ENCODE data around the gene CXorf65. TPM values are rescaled to one million over a fixed set of nuclear protein-coding genes. Genes with fewer than 3 reads are reported as not detected.
A peak's percentile ranks its signal among the peaks of the same experiment; 100 is the strongest.

The CXorf65 gene
- total and polyA plus RNA-seq, 3 experiments from 2014 or later, result 4.9 to 11.0 (median 9.5) TPM

DNA sequence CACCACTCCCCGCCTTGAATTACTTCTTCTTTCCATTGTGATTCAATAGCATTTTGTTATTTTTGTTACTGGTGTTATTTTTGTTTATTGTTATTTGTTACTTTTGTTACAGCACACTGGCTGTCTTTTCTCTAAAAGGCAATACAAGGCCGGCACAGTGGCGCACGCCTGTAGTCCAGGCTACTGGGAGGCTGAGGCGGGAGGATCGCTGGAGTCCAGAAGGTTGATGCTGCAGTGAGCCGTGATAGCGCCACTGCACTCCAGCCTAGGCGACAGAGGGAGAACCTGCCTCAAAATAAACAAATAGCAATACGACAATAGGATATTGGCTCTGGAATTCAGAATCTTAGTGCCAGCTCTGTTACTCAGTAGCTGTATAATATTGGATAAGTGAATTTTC lies 10.8 kb upstream of the CXorf65 start:
- H3K27me3 Mint-ChIP-seq, result peaks cover 0 to 2% of the 10 kb centered on the region in 2 donors
- no peaks in the 10 kb centered on the region for H3K9me3 Mint-ChIP-seq
- Histone ChIP-seq H3K27me3 (ENCODE audit: insufficient read depth, low read length, poor library complexity, severe bottlenecking) (no peaks in the 10 kb centered on the region), H3K27ac (ENCODE audit: low read depth, low read length) (peak overlapping the region; percentile 61), H3K9me3 (ENCODE audit: low read length) (no peaks in the 10 kb centered on the region), H3K4me1 (ENCODE audit: insufficient read depth, low read length) (peaks cover 31% of the 10 kb centered on the region), H3K4me3 (ENCODE audit: low read length) (no peak overlapping the region), H3K36me3 (ENCODE audit: insufficient read depth, low read length) (peaks cover 14% of the 10 kb centered on the region)
- peaks cover 0 to 25% (median 2%) of the 10 kb centered on the region in 3 donors for H3K36me3 Mint-ChIP-seq
- POLR2A ChIA-PET, result interaction anchor here (1.6 to 2.7 kb wide), 5 partner anchors 9 to 49 kb away, joined by 5 to 13 read pairs (median 8); partner anchors contain the start of genes FOXO4 and SNX12
- no peak for DNase-seq
- CTCF ChIA-PET, result interaction anchor here (1.3 to 3.7 kb wide), 5 partner anchors 11 to 18 kb away, joined by 3 to 22 read pairs (median 7); no protein-coding TSS in a partner anchor
- H3K4me1 Mint-ChIP-seq, result peaks cover 28 to 51% (median 41%) of the 10 kb centered on the region in 3 donors
- H3K27ac Mint-ChIP-seq, result peak overlapping the region; percentile 39 to 98 (median 80)
- H3K4me3 Mint-ChIP-seq, result no peak overlapping the region

GRCh38 chrX:71111921-71112431 lies 5.4 kb upstream of the CXorf65 start:
- peak overlapping the region; percentile 97 to 100 (median 98) for H3K27ac Mint-ChIP-seq
- ChIA-PET CTCF (interaction anchor here (0.9 to 4.5 kb wide), 5 partner anchors 11 to 422 kb away, joined by 3 to 41 read pairs (median 4); no protein-coding TSS in a partner anchor), POLR2A (interaction anchor here (0.5 to 2.1 kb wide), 9 partner anchors 9 to 70 kb away, joined by 3 to 18 read pairs (median 4); partner anchors contain the start of gene SNX12)
- peak overlapping the region; percentile 89 to 98 (median 96) for H3K4me3 Mint-ChIP-seq
- Histone ChIP-seq H3K9me3 (ENCODE audit: low read length) (no peaks in the 10 kb centered on the region), H3K4me3 (ENCODE audit: low read length) (peak overlapping the region; percentile 99), H3K27ac (ENCODE audit: low read depth, low read length) (peak overlapping the region; percentile 98), H3K4me1 (ENCODE audit: insufficient read depth, low read length) (peaks cover 38% of the 10 kb centered on the region), H3K27me3 (ENCODE audit: insufficient read depth, low read length, poor library complexity, severe bottlenecking) (no peaks in the 10 kb centered on the region), H3K36me3 (ENCODE audit: insufficient read depth, low read length) (peaks cover 30% of the 10 kb centered on the region)
- H3K4me1 Mint-ChIP-seq, result peaks cover 46 to 66% (median 62%) of the 10 kb centered on the region in 3 donors
- H3K36me3 Mint-ChIP-seq, result peaks cover 13 to 49% (median 23%) of the 10 kb centered on the region in 3 donors
- DNase-seq, result peak in 2 of 5 donors; percentile 58 to 59
- H3K27me3 Mint-ChIP-seq, result peaks cover 0 to 7% of the 10 kb centered on the region in 2 donors
- H3K9me3 Mint-ChIP-seq, result no peaks in the 10 kb centered on the region

DNA sequence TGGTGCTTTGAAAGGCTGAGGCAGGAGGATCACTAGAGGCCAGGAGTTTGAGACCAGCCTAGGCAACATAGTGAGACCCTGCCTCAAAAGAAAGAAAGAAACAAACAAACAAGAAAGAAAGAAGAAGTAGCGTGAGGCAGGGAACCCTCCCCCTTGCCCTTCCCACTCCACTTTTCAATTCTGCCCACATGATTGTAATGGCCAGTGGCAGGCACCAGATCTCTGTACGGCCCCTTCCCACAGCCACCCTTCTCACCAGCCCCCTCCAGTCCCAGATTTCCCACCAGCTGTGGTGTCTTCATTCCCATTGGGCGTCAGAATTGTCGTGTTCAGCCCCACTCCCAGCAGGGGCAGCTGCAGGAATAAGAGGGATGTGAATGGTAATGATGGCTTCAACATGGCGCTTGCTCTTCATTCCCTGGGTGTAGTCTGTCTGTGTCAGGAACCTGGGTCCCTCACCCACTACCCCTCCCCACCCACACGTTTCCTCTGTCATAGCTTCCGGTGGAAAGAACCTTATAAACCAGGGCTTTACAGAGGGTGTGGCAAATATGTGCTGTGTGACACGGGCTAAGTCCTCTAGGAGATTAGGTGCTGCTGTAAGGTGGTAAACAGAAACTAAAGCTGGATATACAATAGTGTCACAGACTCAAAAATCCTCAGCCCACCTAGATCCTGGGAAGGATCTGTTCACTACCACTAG lies 4.8 kb upstream of the CXorf65 start, which contains the start of gene IL2RG:
Gene IL2RG (minus strand): TSS at position 437 of the 703 bp plus-strand sequence. CDS start 38 bp downstream, at position 399.
- Histone ChIP-seq H3K4me3 (ENCODE audit: low read length) (peak within 1 kb of the TSS; percentile 99), H3K9me3 (ENCODE audit: low read length) (no peaks in the 10 kb centered on the region), H3K36me3 (ENCODE audit: insufficient read depth, low read length) (peaks cover 30% of the 10 kb centered on the region), H3K27ac (ENCODE audit: low read depth, low read length) (peak within 1 kb of the TSS; percentile 98), H3K27me3 (ENCODE audit: insufficient read depth, low read length, poor library complexity, severe bottlenecking) (no peaks in the 10 kb centered on the region), H3K4me1 (ENCODE audit: insufficient read depth, low read length) (peaks cover 44% of the 10 kb centered on the region)
- H3K4me1 Mint-ChIP-seq, result peaks cover 51 to 73% (median 67%) of the 10 kb centered on the region in 3 donors
- H3K27me3 Mint-ChIP-seq, result peaks cover 0 to 7% of the 10 kb centered on the region in 2 donors
- no peaks in the 10 kb centered on the region for H3K9me3 Mint-ChIP-seq
- peak within 1 kb of the TSS; percentile 89 to 98 (median 96) for H3K4me3 Mint-ChIP-seq
- ChIA-PET POLR2A (interaction anchor here (0.5 to 2.1 kb wide), 9 partner anchors 9 to 71 kb away, joined by 3 to 18 read pairs (median 4); partner anchors contain the start of gene SNX12), CTCF (interaction anchor here (1.1 to 4.5 kb wide), 4 partner anchors 10 to 422 kb away, joined by 3 to 41 read pairs (median 6); no protein-coding TSS in a partner anchor)
- DNase-seq, result peak; percentile 60 to 90 (median 88)
- peak within 1 kb of the TSS; percentile 97 to 100 (median 98) for H3K27ac Mint-ChIP-seq
- H3K36me3 Mint-ChIP-seq, result peaks cover 16 to 53% (median 27%) of the 10 kb centered on the region in 3 donors

DNA sequence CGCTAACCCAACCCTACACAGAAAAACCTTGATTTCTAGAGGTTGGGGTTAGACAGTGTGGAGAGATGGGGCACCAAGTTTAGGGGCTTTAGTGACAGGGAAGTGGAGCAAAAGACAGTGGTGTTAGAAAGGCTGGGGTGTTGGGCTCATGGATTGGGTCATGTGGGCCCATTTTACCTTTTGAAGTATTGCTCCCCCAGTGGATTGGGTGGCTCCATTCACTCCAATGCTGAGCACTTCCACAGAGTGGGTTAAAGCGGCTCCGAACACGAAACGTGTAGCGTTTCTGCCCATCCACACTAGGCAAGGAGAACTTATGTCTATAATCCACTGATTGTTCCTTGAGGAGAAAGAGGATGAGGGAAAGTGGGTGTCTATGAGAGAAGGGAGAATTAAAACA lies 2.5 kb upstream of the CXorf65 start:
- peak in 2 of 5 donors; percentile 21 to 34 for DNase-seq
- Histone ChIP-seq H3K4me1 (ENCODE audit: insufficient read depth, low read length) (peaks cover 64% of the 10 kb centered on the region), H3K4me3 (ENCODE audit: low read length) (peak overlapping the region; percentile 99), H3K27me3 (ENCODE audit: insufficient read depth, low read length, poor library complexity, severe bottlenecking) (no peaks in the 10 kb centered on the region), H3K36me3 (ENCODE audit: insufficient read depth, low read length) (peaks cover 30% of the 10 kb centered on the region), H3K9me3 (ENCODE audit: low read length) (no peaks in the 10 kb centered on the region), H3K27ac (ENCODE audit: low read depth, low read length) (peak overlapping the region; percentile 98)
- Mint-ChIP-seq H3K27ac (peak overlapping the region; percentile 97 to 100 (median 98)), H3K27me3 (peaks cover 0 to 7% of the 10 kb centered on the region in 2 donors), H3K4me1 (peaks cover 63 to 88% (median 84%) of the 10 kb centered on the region in 3 donors), H3K9me3 (no peaks in the 10 kb centered on the region), H3K4me3 (peak overlapping the region; percentile 89 to 98 (median 96)), H3K36me3 (peaks cover 16 to 61% (median 29%) of the 10 kb centered on the region in 3 donors)
- CTCF ChIA-PET, result interaction anchor here (1.6 kb wide), 1 partner anchor 20 kb away, joined by 4 read pairs; no protein-coding TSS in a partner anchor
- POLR2A ChIA-PET, result interaction anchor here (1.9 kb wide), 1 partner anchor 9 kb away, joined by 8 read pairs; the partner anchor contains the start of gene MED12

DNA sequence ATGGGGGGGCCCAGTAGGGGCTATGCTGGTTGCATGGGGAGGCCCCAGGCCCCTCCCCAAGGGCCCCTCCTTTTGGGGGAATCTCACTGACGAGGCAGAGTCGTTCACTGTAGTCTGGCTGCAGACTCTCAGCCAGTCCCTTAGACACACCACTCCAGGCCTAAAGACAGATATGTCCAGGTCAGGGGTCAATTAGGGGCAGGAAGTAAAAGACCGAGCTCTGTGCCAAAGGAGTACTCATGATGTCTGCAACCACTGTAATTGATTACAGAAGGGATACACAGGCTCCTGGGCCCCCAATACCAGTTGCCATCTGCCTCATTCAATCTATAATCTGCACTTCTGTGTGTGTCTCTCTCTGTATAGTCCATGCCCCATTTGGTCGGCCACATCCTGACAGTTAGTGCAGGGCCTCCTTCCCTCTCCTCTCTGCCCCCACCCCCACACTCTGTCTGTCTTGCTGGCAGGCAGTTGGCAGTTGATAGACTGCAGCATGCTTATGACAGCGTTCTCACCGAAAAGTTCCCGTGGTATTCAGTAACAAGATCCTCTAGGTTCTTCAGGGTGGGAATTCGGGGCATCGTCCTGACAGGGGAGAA lies 1.3 kb upstream of the CXorf65 start:
- H3K27ac Mint-ChIP-seq, result peak overlapping the region; percentile 85 to 100 (median 98)
- H3K27me3 Mint-ChIP-seq, result peaks cover 0 to 6% of the 10 kb centered on the region in 2 donors
- peaks cover 30% of the 10 kb centered on the region for H3K36me3 ChIP-seq (ENCODE audit: insufficient read depth, low read length)
- peaks cover 70 to 93% (median 90%) of the 10 kb centered on the region in 3 donors for H3K4me1 Mint-ChIP-seq
- peak overlapping the region; percentile 89 to 98 (median 96) for H3K4me3 Mint-ChIP-seq
- H3K36me3 Mint-ChIP-seq, result peaks cover 16 to 61% (median 29%) of the 10 kb centered on the region in 3 donors
- H3K4me3 ChIP-seq (ENCODE audit: low read length), result peak overlapping the region; percentile 99
- H3K9me3 Mint-ChIP-seq, result no peaks in the 10 kb centered on the region
- POLR2A ChIA-PET, result interaction anchor here (1.9 kb wide), 1 partner anchor 10 kb away, joined by 8 read pairs; the partner anchor contains the start of gene MED12
- H3K27ac ChIP-seq (ENCODE audit: low read depth, low read length), result peak overlapping the region; percentile 29
- H3K4me1 ChIP-seq (ENCODE audit: insufficient read depth, low read length), result peaks cover 67% of the 10 kb centered on the region
- no peaks in the 10 kb centered on the region for H3K27me3 ChIP-seq (ENCODE audit: insufficient read depth, low read length, poor library complexity, severe bottlenecking)
- CTCF ChIA-PET, result interaction anchor here (1.6 kb wide), 1 partner anchor 21 kb away, joined by 4 read pairs; no protein-coding TSS in a partner anchor
- peak in 4 of 5 donors; percentile 21 to 67 (median 56) for DNase-seq
- H3K9me3 ChIP-seq (ENCODE audit: low read length), result no peaks in the 10 kb centered on the region

- H3K27ac ChIP-seq (ENCODE audit: low read depth, low read length), result peak overlapping the region; percentile 29
- Mint-ChIP-seq H3K27ac (peak overlapping the region; percentile 72 to 100 (median 98)), H3K4me3 (peak overlapping the region; percentile 89 to 98 (median 96)), H3K36me3 (peaks cover 15 to 61% (median 29%) of the 10 kb centered on the region in 3 donors), H3K27me3 (peaks cover 0 to 6% of the 10 kb centered on the region in 2 donors), H3K9me3 (no peaks in the 10 kb centered on the region), H3K4me1 (peaks cover 70 to 93% (median 90%) of the 10 kb centered on the region in 3 donors)
- H3K27me3 ChIP-seq (ENCODE audit: insufficient read depth, low read length, poor library complexity, severe bottlenecking), result no peaks in the 10 kb centered on the region
- ChIA-PET CTCF (no interaction called here), POLR2A (interaction anchor here (1.9 kb wide), 1 partner anchor 11 kb away, joined by 8 read pairs; the partner anchor contains the start of gene MED12)
- no peak for DNase-seq
- H3K4me3 ChIP-seq (ENCODE audit: low read length), result no peak overlapping the region
- H3K36me3 ChIP-seq (ENCODE audit: insufficient read depth, low read length), result peaks cover 30% of the 10 kb centered on the region
- H3K4me1 ChIP-seq (ENCODE audit: insufficient read depth, low read length), result peaks cover 67% of the 10 kb centered on the region
- no peaks in the 10 kb centered on the region for H3K9me3 ChIP-seq (ENCODE audit: low read length)
These were observed 705 bp upstream of the CXorf65 start for GRCh38 chrX:71107245-71107644.

GRCh38 chrX:71105628-71106027 lies 912 bp downstream of the CXorf65 start:
- H3K4me1 Mint-ChIP-seq, result peaks cover 80 to 92% (median 89%) of the 10 kb centered on the region in 3 donors
- H3K27me3 Mint-ChIP-seq, result peaks cover 0 to 3% of the 10 kb centered on the region in 2 donors
- CTCF ChIA-PET, result interaction anchor here (0.7 to 1.8 kb wide), 3 partner anchors 8 to 23 kb away, joined by 3 to 7 read pairs (median 3); no protein-coding TSS in a partner anchor
- Histone ChIP-seq H3K9me3 (ENCODE audit: low read length) (no peaks in the 10 kb centered on the region), H3K27ac (ENCODE audit: low read depth, low read length) (peak overlapping the region; percentile 33), H3K27me3 (ENCODE audit: insufficient read depth, low read length, poor library complexity, severe bottlenecking) (no peaks in the 10 kb centered on the region), H3K4me3 (ENCODE audit: low read length) (peak overlapping the region; percentile 26), H3K36me3 (ENCODE audit: insufficient read depth, low read length) (peaks cover 26% of the 10 kb centered on the region), H3K4me1 (ENCODE audit: insufficient read depth, low read length) (peaks cover 78% of the 10 kb centered on the region)
- H3K4me3 Mint-ChIP-seq, result peak overlapping the region; percentile 37 to 80 (median 72)
- peak in 2 of 5 donors; percentile 19 to 33 for DNase-seq
- H3K36me3 Mint-ChIP-seq, result peaks cover 15 to 48% (median 25%) of the 10 kb centered on the region in 3 donors
- H3K27ac Mint-ChIP-seq, result peak overlapping the region; percentile 79 to 100 (median 96)
- H3K9me3 Mint-ChIP-seq, result no peaks in the 10 kb centered on the region
- POLR2A ChIA-PET, result interaction anchor here (1.0 to 2.4 kb wide), 3 partner anchors 9 to 57 kb away, joined by 3 to 12 read pairs (median 6); partner anchors contain the start of gene MED12

Data from CD8-positive, alpha-beta memory T cell (primary cell).